Measurements from ENCODE around the gene EIF5B. TPM values are rescaled to one million over a fixed set of nuclear protein-coding genes. Genes with fewer than 3 reads are reported as not detected.
"Not testable (repeated sequence)": the region's sequence is repeated elsewhere in the genome, so short reads cannot be mapped to it uniquely, and the experiment has no call there.

Gene EIF5B
- 10 to 100 TPM; 25.4 to 30.7 (median 29.0) TPM for total RNA-seq

GRCh38 chr2:99337113-99338028, at the start of gene EIF5B:
Gene EIF5B, plus strand, starts transcription at chr2:99337389. Its CDS starts 166 bp downstream, at chr2:99337555.
- intact Hi-C loops (cut with DNase I; ENCODE audit: low total_unique reads): no loop called here

GRCh38 chr2:99297994-99298393, 39.2 kb upstream of the EIF5B start:
- no peak for DNase-seq (ENCODE audit: low spot score in 2 of 2)
- WGBS, 2 donors: 76 to 84% methylated on average over 2 of the region's 2 CpGs
- intact Hi-C loops (cut with DNase I; ENCODE audit: low total_unique reads): no loop called here

More at GRCh38 chr2:99337113-99338028, at the start of gene EIF5B:
- WGBS, 2 donors: 0% methylated on average over 73 to 82 of the region's 87 CpGs
- TF ChIP-seq POLR2A (IDR thresholded peaks at IDR 0.05) (no peak), CTCF (IDR thresholded peaks at IDR 0.05) (peak in 1 of 3 donors; percentile 41)
- H3K4me3 ChIP-seq (ENCODE audit: low read depth, poor library complexity, severe bottlenecking): peak within 1 kb of the TSS; percentile 77
- DNase-seq (ENCODE audit: low spot score in 2 of 2): peak; percentile 95 to 99

GRCh38 chr2:99299580-99299979, 37.6 kb upstream of the EIF5B start:
- TF ChIP-seq CTCF (IDR thresholded peaks at IDR 0.05): no peak
- TF ChIP-seq POLR2A (IDR thresholded peaks at IDR 0.05): no peak
- no peak for DNase-seq (ENCODE audit: low spot score in 2 of 2)
- no peak overlapping the region for H3K4me3 ChIP-seq (ENCODE audit: low read depth, poor library complexity, severe bottlenecking)
- 94% methylated on average over 7 of the region's 7 CpGs for whole genome bisulfite sequencing, 2 donors
- intact Hi-C loops (cut with DNase I; ENCODE audit: low total_unique reads): no loop called here

More at GRCh38 chr2:99297994-99298393, 39.2 kb upstream of the EIF5B start:
- TF ChIP-seq POLR2A (IDR thresholded peaks at IDR 0.05): no peak
- TF ChIP-seq CTCF (IDR thresholded peaks at IDR 0.05): no peak
- H3K4me3 ChIP-seq (ENCODE audit: low read depth, poor library complexity, severe bottlenecking): no peak overlapping the region

- intact Hi-C loops (cut with DNase I; ENCODE audit: low total_unique reads); DNase-seq (ENCODE audit: low spot score in 2 of 2); H3K4me3 ChIP-seq (ENCODE audit: low read depth, poor library complexity, severe bottlenecking): not testable (repeated sequence)
- 92 to 95% methylated on average over 2 of the region's 2 CpGs for WGBS, 2 donors
Measured at GRCh38 chr2:99301097-99301496, 36.1 kb upstream of the EIF5B start, which contains the start of gene LYG1. Gene LYG1, minus strand, starts transcription at chr2:99301197. Its CDS starts 5,527 bp downstream, at chr2:99295670.

GRCh38 chr2:99317161-99317872, 19.9 kb upstream of the EIF5B start:
- intact Hi-C loops (cut with DNase I; ENCODE audit: low total_unique reads): no loop called here
- TF ChIP-seq CTCF (IDR thresholded peaks at IDR 0.05): no peak
- TF ChIP-seq POLR2A (IDR thresholded peaks at IDR 0.05): no peak
- no peak for DNase-seq (ENCODE audit: low spot score in 2 of 2)
- H3K4me3 ChIP-seq (ENCODE audit: low read depth, poor library complexity, severe bottlenecking): no peak overlapping the region
- 97 to 99% methylated on average over 9 of the region's 9 CpGs for WGBS, 2 donors

- intact Hi-C loops (cut with DNase I; ENCODE audit: low total_unique reads); H3K4me3 ChIP-seq (ENCODE audit: low read depth, poor library complexity, severe bottlenecking); DNase-seq (ENCODE audit: low spot score in 2 of 2): not testable (repeated sequence)
- 95 to 97% methylated on average over 7 of the region's 7 CpGs for WGBS, 2 donors
Measured at GRCh38 chr2:99317873-99318200, 19.4 kb upstream of the EIF5B start.

Data from lower leg skin (tissue), 4 donors.